Subcutaneous preadipocyte (primary cell): Measurements from ENCODE around the gene KRT38. TPM values are rescaled to one million over a fixed set of nuclear protein-coding genes. Genes with fewer than 3 reads are reported as not detected.

ENCODE experiments used
- small RNA-seq: library from RNA; depleted of rRNA; stranded (forward); fragments of <200 nt; gene quantifications from one replicate; pipeline ENCODE3, GENCODE V24; 2012
- total RNA-seq: library from RNA; depleted of rRNA; stranded (reverse); fragments of >200 nt; gene quantifications from 2 replicates; pipeline ENCODE4 v1.2.3, GENCODE V29; 2012

KRT38 gene
- total RNA-seq = not detected in 2 replicates

DNA sequence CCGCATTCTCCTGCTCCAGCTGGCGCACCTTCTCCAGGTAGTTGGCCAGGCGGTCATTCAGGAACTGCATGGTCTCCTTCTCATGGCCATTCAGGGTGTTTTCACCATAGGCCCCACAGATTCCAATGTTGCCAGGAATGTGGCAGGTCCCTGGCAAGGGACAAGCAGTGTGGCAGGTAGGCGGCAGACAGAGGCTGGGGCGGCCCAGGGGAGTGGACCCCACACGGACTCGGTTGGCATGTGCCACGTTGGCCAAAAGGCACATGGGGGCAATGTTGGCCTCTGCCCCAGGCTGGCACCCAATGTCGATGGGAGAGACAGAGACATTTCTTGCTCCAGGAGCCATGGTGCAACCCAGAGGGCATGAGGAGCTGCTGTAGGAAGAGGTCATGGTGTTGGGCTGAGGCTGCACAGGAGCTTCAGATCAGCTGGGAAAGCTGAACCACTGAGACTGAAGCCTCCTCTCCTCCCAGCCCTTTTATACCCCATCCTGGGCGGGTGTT, at the start of gene KRT38:
Gene KRT38 (minus strand): TSS at position 453 of the 503 bp plus-strand sequence. CDS start 62 bp downstream, at position 391.

DNA sequence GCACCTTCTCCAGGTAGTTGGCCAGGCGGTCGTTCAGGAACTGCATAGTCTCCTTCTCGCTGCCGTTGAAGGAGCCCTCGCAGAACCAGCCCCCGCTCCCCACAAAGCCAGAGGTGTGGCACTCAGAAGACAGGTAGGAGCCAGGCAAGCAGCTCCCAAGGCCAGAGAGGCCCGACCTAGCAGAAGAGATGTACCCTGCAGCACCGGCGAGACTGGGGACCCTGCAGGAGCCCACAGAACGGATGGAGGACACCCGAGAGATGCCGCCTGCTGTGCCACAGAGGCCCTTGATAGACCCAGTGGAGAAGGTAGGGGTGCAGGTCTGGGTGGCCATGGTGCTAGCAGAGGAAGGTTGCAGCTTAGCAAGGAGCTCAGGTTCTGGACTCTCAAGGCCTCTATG, 48.7 kb upstream of the KRT38 start, which contains the start of gene KRT36:
Gene KRT36 (minus strand): TSS at position 380 of the 400 bp plus-strand sequence. CDS start 46 bp downstream, at position 334.

DNA sequence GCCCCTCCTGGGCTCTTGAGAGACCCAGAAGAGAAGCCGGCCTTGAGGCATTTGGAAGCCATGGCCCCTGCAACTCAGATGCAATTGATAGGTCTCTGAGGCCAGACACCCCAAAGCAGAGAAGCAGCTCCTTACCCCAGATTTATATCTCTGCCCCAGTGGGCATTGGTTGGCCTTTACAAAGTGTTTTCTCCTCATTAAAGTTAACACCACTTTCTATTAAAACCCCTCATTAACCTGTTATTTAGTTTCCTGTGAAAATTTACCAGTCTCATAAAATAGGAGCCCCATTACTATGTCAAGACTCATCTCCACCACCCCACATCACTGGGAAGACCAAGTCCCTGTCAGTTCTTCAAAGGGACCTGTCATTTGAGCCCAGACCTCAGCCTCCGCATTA, 40.3 kb upstream of the KRT38 start, which contains the start of gene KRT35:
Gene KRT35 (minus strand): TSS at position 116 of the 400 bp plus-strand sequence. CDS start 54 bp downstream, at position 62.

DNA sequence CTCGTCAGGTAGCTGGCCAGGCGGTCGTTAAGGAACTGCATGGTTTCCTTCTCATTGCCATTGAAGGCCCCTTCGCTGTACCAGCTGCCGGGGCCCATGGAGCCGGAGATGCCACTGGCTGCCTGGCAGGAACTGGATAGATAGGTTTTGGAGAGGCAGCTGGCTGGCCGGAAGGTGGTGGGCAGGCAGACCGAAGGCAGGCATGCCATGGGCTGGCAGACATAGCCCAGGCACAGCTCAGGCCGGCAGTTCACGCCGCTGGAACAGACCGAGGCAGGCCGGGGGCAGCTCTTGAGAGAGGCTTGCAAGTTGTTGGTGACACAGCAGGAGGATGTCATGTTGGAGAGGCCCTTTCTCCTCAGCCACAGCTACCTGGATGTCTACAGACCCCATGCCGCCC, 26.2 kb upstream of the KRT38 start, which contains the start of gene KRT32:
Gene KRT32 (minus strand): TSS at position 399 of the 400 bp plus-strand sequence. CDS start 61 bp downstream, at position 338.

DNA sequence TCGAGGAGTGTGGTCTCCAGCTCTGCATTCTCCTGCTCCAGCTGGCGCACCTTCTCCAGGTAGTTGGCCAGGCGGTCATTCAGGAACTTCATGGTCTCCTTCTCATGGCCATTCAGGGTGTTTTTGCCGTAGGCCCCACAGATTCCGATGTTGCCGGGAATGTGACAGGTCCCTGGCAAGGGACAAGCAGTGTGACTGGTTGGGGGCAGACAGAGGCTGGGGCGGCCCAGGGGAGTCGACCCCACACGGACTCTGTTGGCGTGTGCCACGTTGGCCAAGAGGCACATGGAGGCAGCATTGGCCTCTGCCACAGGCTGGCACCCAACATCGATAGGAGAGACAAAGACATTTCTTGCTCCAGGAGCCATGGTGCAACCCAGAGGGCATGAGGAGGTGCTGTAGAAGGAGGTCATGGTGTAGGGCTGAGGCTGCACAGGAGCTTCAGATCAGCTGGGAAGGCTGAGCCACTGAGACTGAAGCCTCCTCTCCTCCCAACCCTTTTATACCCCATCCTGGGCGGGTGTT, 16.6 kb downstream of the KRT38 start, which contains the start of gene KRT37:
Gene KRT37 (minus strand): TSS at position 475 of the 525 bp plus-strand sequence. CDS start 62 bp downstream, at position 413.

DNA sequence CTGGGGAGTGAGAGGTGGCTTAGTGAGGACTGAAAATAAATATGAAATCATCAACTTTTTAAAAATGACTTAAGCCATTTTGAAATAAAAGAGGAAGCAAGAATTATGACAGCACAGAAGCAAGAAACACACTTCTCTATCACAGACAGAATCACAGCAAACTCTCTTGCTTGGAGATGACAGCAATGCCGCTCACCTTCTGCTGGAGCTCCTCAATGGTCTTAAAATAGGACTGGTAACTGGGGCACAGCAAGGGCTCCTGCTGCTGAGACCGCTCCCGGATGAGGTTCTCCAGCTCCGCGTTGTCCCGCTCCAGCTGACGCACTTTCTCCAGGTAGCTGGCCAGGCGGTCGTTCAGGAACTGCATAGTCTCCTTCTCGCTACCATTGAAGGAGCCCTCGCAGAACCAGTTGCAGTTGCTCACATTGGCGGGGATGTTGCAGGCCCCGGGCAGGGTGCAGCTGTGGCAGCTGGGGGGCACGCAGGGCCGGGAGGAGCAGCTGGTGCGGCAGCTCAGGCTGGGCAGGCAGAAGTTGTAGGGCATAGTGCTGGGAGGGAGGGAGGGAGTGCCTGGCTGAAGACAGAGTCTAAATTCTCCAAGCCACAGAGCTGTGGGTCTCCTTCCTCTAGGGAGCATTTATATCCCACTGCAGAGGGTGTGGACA, 43.7 kb downstream of the KRT38 start, which contains the start of gene KRT31:
Gene KRT31 (minus strand): TSS at position 613 of the 665 bp plus-strand sequence. CDS start 69 bp downstream, at position 544.

Small RNA genes lying within 50 kb of the gene (small RNA-seq; reads per million reads assigned to genes)
- gene RNU2-32P = 5.0 reads per million, percentile 92 among the genes with 10 or more reads in this experiment

Other genes with a start within 250 kb of the KRT38 start
- not detected in 2 replicates for gene KRTAP9-2, start 214.3 kb downstream of the KRT38 start, total RNA-seq
- gene KRTAP9-3, start 208.5 kb downstream of the KRT38 start, total RNA-seq = not detected in 2 replicates
- not detected in 2 replicates for gene KRTAP9-8, start 203.0 kb downstream of the KRT38 start, total RNA-seq
- not detected in 2 replicates for gene KRTAP9-4, start 191.3 kb downstream of the KRT38 start, total RNA-seq
- not detected in 2 replicates for gene KRTAP9-9, start 185.6 kb downstream of the KRT38 start, total RNA-seq
- gene KRTAP9-6, start 175.6 kb downstream of the KRT38 start, total RNA-seq = not detected in 2 replicates
- gene KRTAP9-7, start 165.3 kb downstream of the KRT38 start, total RNA-seq = not detected in 2 replicates
- not detected in 2 replicates for gene KRTAP29-1, start 138.1 kb downstream of the KRT38 start, total RNA-seq
- gene KRTAP16-1, start 131.7 kb downstream of the KRT38 start, total RNA-seq = not detected in 2 replicates
- not detected in 2 replicates for gene KRTAP17-1, start 125.3 kb downstream of the KRT38 start, total RNA-seq
- gene KRT33A, start 90.2 kb downstream of the KRT38 start, total RNA-seq = not detected in 2 replicates
- not detected in 2 replicates for gene KRT33B, start 71.2 kb downstream of the KRT38 start, total RNA-seq
- gene KRT34, start 58.7 kb downstream of the KRT38 start, total RNA-seq = 0.37 and 0.59 TPM in 2 replicates
- gene KRT31, start 43.4 kb downstream of the KRT38 start, total RNA-seq = not detected in 2 replicates
- gene KRT37, start 16.4 kb downstream of the KRT38 start, total RNA-seq = not detected in 2 replicates
- not detected in 2 replicates for gene KRT32, start 26.4 kb upstream of the KRT38 start, total RNA-seq
- gene KRT35, start 40.2 kb upstream of the KRT38 start, total RNA-seq = not detected in 2 replicates
- not detected in 2 replicates for gene KRT36, start 48.9 kb upstream of the KRT38 start, total RNA-seq
- not detected in 2 replicates for gene KRT13, start 64.6 kb upstream of the KRT38 start, total RNA-seq
- 0.78 TPM in 1 of 2 replicates, not detected in the other for gene KRT15, start 77.9 kb upstream of the KRT38 start, total RNA-seq
- gene KRT19, start 87.3 kb upstream of the KRT38 start, total RNA-seq = 3.7 and 12.5 TPM in 2 replicates
- not detected in 2 replicates for gene KRT9, start 131.1 kb upstream of the KRT38 start, total RNA-seq
- 0.59 TPM in 1 of 2 replicates, not detected in the other for gene KRT14, start 145.9 kb upstream of the KRT38 start, total RNA-seq
- gene KRT16, start 171.8 kb upstream of the KRT38 start, total RNA-seq = not detected in 2 replicates
- gene KRT17, start 183.6 kb upstream of the KRT38 start, total RNA-seq = 1.2 and 1.8 TPM in 2 replicates
- 55.1 and 55.7 TPM in 2 replicates for gene EIF1, start 247.9 kb upstream of the KRT38 start, total RNA-seq